Astrocyte (in vitro differentiated cells and primary cell): ENCODE measurements around the gene ADIPOR1. TPM values are rescaled to one million over a fixed set of nuclear protein-coding genes. Genes with fewer than 3 reads are reported as not detected.

Experiments
- DNase-seq: peaks from one replicate; pipeline ENCODE4 v3.0.0-alpha.2; 2010; ENCODE audit warnings: low read depth
- FAIRE-seq: peaks from 2 replicates; lab custom pipeline; 2011; peaks lifted over from hg19 to GRCh38; lab: Jason Lieb, UNC
- H2AFZ ChIP-seq: 2 replicates; pipeline ENCODE4 v1.6.0; 2012; ENCODE audit warnings: low read depth, low read length, inconsistent platforms
- H3K27ac ChIP-seq: 2 replicates; pipeline ENCODE4 v1.5.1; 2011; ENCODE audit warnings: low read depth, low read length, inconsistent platforms
- H3K27me3 ChIP-seq: 2 replicates; pipeline ENCODE4 v1.6.0; 2011; ENCODE audit warnings: low read length, inconsistent platforms; ENCODE audit not compliant: insufficient read depth
- H3K36me3 ChIP-seq: 2 replicates; pipeline ENCODE4 v1.5.1; 2011; ENCODE audit warnings: low read length, inconsistent platforms; ENCODE audit not compliant: insufficient read depth
- H3K4me1 ChIP-seq: 2 replicates; pipeline ENCODE4 v1.5.1; 2011; ENCODE audit warnings: low read length, inconsistent platforms; ENCODE audit not compliant: insufficient read depth
- H3K4me2 ChIP-seq: 2 replicates; pipeline ENCODE4 v1.6.0; 2012; ENCODE audit warnings: low read length, inconsistent platforms
- H3K4me3 ChIP-seq: 2 replicates; pipeline ENCODE4 v1.5.1; 2011; ENCODE audit warnings: low read depth, mild to moderate bottlenecking, low read length, inconsistent platforms; ENCODE audit not compliant: insufficient read depth
- H3K79me2 ChIP-seq: 2 replicates; pipeline ENCODE4 v1.6.0; 2012; ENCODE audit warnings: mild to moderate bottlenecking, low read length, inconsistent platforms; ENCODE audit not compliant: insufficient read depth
- H3K9ac ChIP-seq: 2 replicates; pipeline ENCODE4 v1.6.0; 2012; ENCODE audit warnings: mild to moderate bottlenecking, low read length, inconsistent platforms
- H3K9me3 ChIP-seq: 2 replicates; pipeline ENCODE4 v1.5.1; 2012; ENCODE audit warnings: low read depth, mild to moderate bottlenecking, low read length, inconsistent platforms; ENCODE audit not compliant: insufficient read depth
- H4K20me1 ChIP-seq: 2 replicates; pipeline ENCODE4 v1.6.0; 2012; ENCODE audit warnings: low read length, inconsistent platforms; ENCODE audit not compliant: insufficient read depth
- H3K27ac Mint-ChIP-seq: one replicate; pipeline ENCODE4 v1.8.0; 2021; ENCODE audit warnings: mild to moderate bottlenecking, mixed read lengths; ENCODE audit not compliant: unreplicated experiment
- H3K27me3 Mint-ChIP-seq: one replicate; pipeline ENCODE4 v1.8.0; 2021; ENCODE audit warnings: low read depth, mixed read lengths; ENCODE audit not compliant: unreplicated experiment
- H3K36me3 Mint-ChIP-seq: one replicate; pipeline ENCODE4 v1.8.0; 2021; ENCODE audit warnings: low read depth, mixed read lengths; ENCODE audit not compliant: unreplicated experiment
- H3K4me1 Mint-ChIP-seq: one replicate; pipeline ENCODE4 v1.8.0; 2021; ENCODE audit warnings: low read depth, mixed read lengths; ENCODE audit not compliant: unreplicated experiment
- H3K4me3 Mint-ChIP-seq: one replicate; pipeline ENCODE4 v1.8.0; 2021; ENCODE audit warnings: mild to moderate bottlenecking, moderate library complexity, mixed read lengths; ENCODE audit not compliant: unreplicated experiment
- H3K9me3 Mint-ChIP-seq: one replicate; pipeline ENCODE4 v1.8.0; 2021; ENCODE audit warnings: mild to moderate bottlenecking, mixed read lengths; ENCODE audit not compliant: unreplicated experiment
- CTCF ChIP-seq: IDR thresholded peaks from 2 replicates; pipeline ENCODE4 v1.5.1; 2011; ENCODE audit warnings: low read depth, mild to moderate bottlenecking, inconsistent platforms, low read length, moderate library complexity; ENCODE audit not compliant: insufficient read depth
- EZH2 ChIP-seq: IDR thresholded peaks from 2 replicates; pipeline ENCODE4 v1.6.1; 2012; ENCODE audit warnings: mild to moderate bottlenecking, low read length, inconsistent platforms; ENCODE audit not compliant: insufficient read depth
- total RNA-seq: library from RNA; stranded (reverse); gene quantifications from 2 replicates; pipeline ENCODE4 v1.2.1, GENCODE V29; 2021

ADIPOR1 gene
- total RNA-seq, 1 donor from 2014 or later, result 73.0 TPM

GRCh38 chr1:202935844-202936243, 22.3 kb downstream of the ADIPOR1 start:
- Mint-ChIP-seq H3K4me3 (no peak overlapping the region), H3K27me3 (peaks cover 12% of the 10 kb centered on the region), H3K36me3 (peaks cover 3% of the 10 kb centered on the region), H3K4me1 (no peaks in the 10 kb centered on the region), H3K27ac (no peak overlapping the region), H3K9me3 (peaks cover 5% of the 10 kb centered on the region)
- Histone ChIP-seq H3K9me3 (no peaks in the 10 kb centered on the region), H3K27me3 (no peaks in the 10 kb centered on the region), H3K4me2 (no peak overlapping the region), H3K9ac (no peak overlapping the region), H3K4me1 (no peaks in the 10 kb centered on the region), H3K4me3 (no peak overlapping the region), H3K27ac (no peak overlapping the region), H4K20me1 (no peaks in the 10 kb centered on the region), H3K36me3 (peaks cover 12% of the 10 kb centered on the region), H2AFZ (no peak overlapping the region), H3K79me2 (no peaks in the 10 kb centered on the region)
- no peak for TF ChIP-seq CTCF
- FAIRE-seq (no peak), DNase-seq (no peak)

GRCh38 chr1:202934755-202935154, 23.4 kb downstream of the ADIPOR1 start:
- Histone ChIP-seq H3K9ac (no peak overlapping the region), H2AFZ (no peak overlapping the region), H3K4me3 (no peak overlapping the region), H4K20me1 (no peaks in the 10 kb centered on the region), H3K4me2 (no peak overlapping the region), H3K27me3 (no peaks in the 10 kb centered on the region), H3K27ac (no peak overlapping the region), H3K9me3 (no peaks in the 10 kb centered on the region), H3K4me1 (no peaks in the 10 kb centered on the region), H3K36me3 (peaks cover 7% of the 10 kb centered on the region), H3K79me2 (no peaks in the 10 kb centered on the region)
- DNase-seq (no peak), FAIRE-seq (no peak)
- Mint-ChIP-seq H3K4me1 (no peaks in the 10 kb centered on the region), H3K36me3 (peaks cover 2% of the 10 kb centered on the region), H3K9me3 (peaks cover 5% of the 10 kb centered on the region), H3K27ac (no peak overlapping the region), H3K27me3 (peaks cover 15% of the 10 kb centered on the region), H3K4me3 (no peak overlapping the region)
- TF ChIP-seq CTCF, result no peak
- TF ChIP-seq EZH2, result no peak

- no peaks in the 10 kb centered on the region for H3K27me3 ChIP-seq
- no peak overlapping the region for H3K9ac ChIP-seq
- no peaks in the 10 kb centered on the region for H3K9me3 ChIP-seq
- H3K4me3 Mint-ChIP-seq, result no peak overlapping the region
- H3K36me3 ChIP-seq, result no peaks in the 10 kb centered on the region
- H3K27me3 Mint-ChIP-seq, result peaks cover 15% of the 10 kb centered on the region
- no peaks in the 10 kb centered on the region for H4K20me1 ChIP-seq
- TF ChIP-seq CTCF, result no peak
- H3K27ac ChIP-seq, result no peak overlapping the region
- H3K79me2 ChIP-seq, result no peaks in the 10 kb centered on the region
- H2AFZ ChIP-seq, result no peak overlapping the region
- H3K4me1 Mint-ChIP-seq, result no peaks in the 10 kb centered on the region
- peaks cover 5% of the 10 kb centered on the region for H3K9me3 Mint-ChIP-seq
- H3K4me3 ChIP-seq, result no peak overlapping the region
- no peak overlapping the region for H3K27ac Mint-ChIP-seq
- H3K4me1 ChIP-seq, result no peaks in the 10 kb centered on the region
- peaks cover 2% of the 10 kb centered on the region for H3K36me3 Mint-ChIP-seq
- FAIRE-seq (no peak), DNase-seq (no peak)
- H3K4me2 ChIP-seq, result no peak overlapping the region
These were observed 25.6 kb downstream of the ADIPOR1 start for GRCh38 chr1:202932476-202932875.
